ENCODE measurements around the gene FERD3L. TPM values are rescaled to one million over a fixed set of nuclear protein-coding genes. Genes with fewer than 3 reads are reported as not detected.
A peak's percentile ranks its signal among the peaks of the same experiment; 100 is the strongest.

The FERD3L gene
- total and polyA plus RNA-seq, 2 of the 8 experiments (the other 6 are each of a cell fraction or from before 2014, with no cell fraction given): not detected

DNA sequence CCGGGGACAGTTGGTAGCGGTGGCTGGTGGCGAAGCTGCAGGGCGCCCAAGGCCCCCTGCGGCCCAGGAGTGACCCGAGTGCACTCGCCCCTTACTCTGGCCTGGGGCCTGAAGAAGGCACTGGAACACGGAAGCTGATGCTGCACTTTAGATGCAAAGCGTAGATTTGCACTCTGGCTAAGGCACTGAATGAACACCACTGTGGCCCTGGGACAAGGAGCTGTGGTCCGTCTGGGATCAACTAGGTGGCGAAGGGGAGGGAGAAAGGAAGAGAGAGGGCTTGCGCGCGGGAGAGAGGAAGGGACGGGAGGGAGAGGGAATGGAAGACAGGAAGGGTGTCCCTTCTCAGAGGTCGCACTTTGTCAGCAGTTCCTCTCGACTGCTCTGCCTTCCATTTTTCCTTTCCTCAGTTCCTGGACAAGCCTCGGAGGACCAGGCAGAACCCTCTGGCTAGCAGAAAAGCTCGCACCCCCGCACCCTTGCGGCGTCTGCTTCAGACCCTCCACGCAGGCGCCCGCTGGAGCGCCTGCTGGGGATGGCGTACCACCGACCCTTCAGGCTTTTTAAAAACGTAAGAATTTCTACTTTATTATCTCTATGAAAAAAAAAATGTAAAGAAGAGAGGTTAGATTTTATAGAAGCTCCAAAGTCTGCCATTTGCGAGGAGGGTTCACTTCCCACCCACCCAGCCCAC is 1.2 kb downstream of the FERD3L start:
- Histone ChIP-seq H3K18ac (ENCODE audit: extremely low read depth, low read length) (peak overlapping the region; percentile 63; the same call in 1 of the 2 replicates), H2BK120ac (replicated peaks; ENCODE audit: low read depth, low read length) (no peak overlapping the region), H3K4me2 (ENCODE audit: insufficient read depth in 1 of 2, low read depth in 2 of 2, low read length in 2 of 2) (peak overlapping the region; percentile 95 to 99), H4K91ac (replicated peaks; ENCODE audit: insufficient read length, low read length) (no peak overlapping the region), H3K23ac (ENCODE audit: insufficient read length) (no peak overlapping the region), H3K23me2 (ENCODE audit: low read depth, low read length) (peaks cover 8% of the 10 kb centered on the region), H2BK15ac (ENCODE audit: low read length) (peak overlapping the region; percentile 37; the same call in 1 of the 2 replicates), H3K4ac (replicated peaks; ENCODE audit: insufficient read length, low read depth, low read length) (no peak overlapping the region), H3K79me2 (ENCODE audit: control insufficient read depth in 1 of 2, insufficient read depth in 2 of 2, low read length in 2 of 2) (no peaks in the 10 kb centered on the region), H3K4me3 (ENCODE audit: extremely low read depth in 1 of 4, insufficient read depth in 2 of 4, low read depth in 3 of 4, low read length in 4 of 4) (peak overlapping the region; percentile 51 to 72 (median 56)), H4K5ac (ENCODE audit: insufficient read length, low read depth, low read length) (no peak overlapping the region), H2AK5ac (ENCODE audit: low read depth, low read length) (no peak overlapping the region), H3K4me1 (replicated peaks in 1 of 4; ENCODE audit: control insufficient read depth in 3 of 4, insufficient read depth in 4 of 4, low read length in 3 of 4) (peaks cover 0 to 17% (median 9%) of the 10 kb centered on the region in 4 experiments; a peak in 5 of 7 replicates), H3K27ac (ENCODE audit: low read depth, low read length) (no peak overlapping the region), H3K79me1 (ENCODE audit: low read depth, low read length) (no peaks in the 10 kb centered on the region), H2BK20ac (ENCODE audit: low read length) (no peak overlapping the region), H3K9me3 (ENCODE audit: insufficient read depth in 2 of 2, low read depth in 1 of 2, low read length in 1 of 2) (no peaks in the 10 kb centered on the region), H3K27me3 (replicated peaks in 1 of 4; ENCODE audit: control insufficient read depth in 3 of 4, extremely low read depth in 1 of 4, insufficient read depth in 3 of 4, low read length in 3 of 4) (peaks cover 27 to 50% (median 42%) of the 10 kb centered on the region in 4 experiments), H3K56ac (replicated peaks; ENCODE audit: insufficient read length, low read depth, low read length) (no peak overlapping the region), H4K20me1 (replicated peaks in 1 of 2; ENCODE audit: control insufficient read depth in 1 of 2, insufficient read depth in 2 of 2, low read length in 2 of 2) (peaks cover 0 to 2% of the 10 kb centered on the region in 2 experiments), H4K8ac (ENCODE audit: extremely low read depth, insufficient read depth, low read length) (no peak overlapping the region), H2AFZ (ENCODE audit: low read length) (0 out of 2 replicates have a peak overlapping the region, but pooled peaks have one; percentile 42), H3K14ac (ENCODE audit: insufficient read length) (no peak overlapping the region), H2BK5ac (ENCODE audit: low read depth, low read length) (no peak overlapping the region), H2BK12ac (ENCODE audit: low read depth, low read length) (no peak overlapping the region; the same call in 1 of the 2 replicates), H3K36me3 (ENCODE audit: control insufficient read depth in 2 of 4, insufficient read depth in 4 of 4, low read length in 3 of 4) (no peaks in the 10 kb centered on the region), H3K9ac (replicated peaks in 1 of 4; ENCODE audit: extremely low read depth in 1 of 4, low read depth in 3 of 4, low read length in 3 of 4) (no peak overlapping the region)
- 0% methylated on average over 27 of the region's 30 CpGs; no CpG with 5 or more reads in 1 of the 2 experiments for WGBS, 2 experiments (ENCODE audit: extremely low coverage in 1 of 2, insufficient coverage in 1 of 2, insufficient read length in 1 of 2, insufficient replicate concordance in 2 of 2, low coverage in 1 of 2, low lambda C conversion rate in 2 of 2, missing lambda C conversion rate in 1 of 2)
- no peak for FAIRE-seq
- DNase-seq (ENCODE audit: low read depth in 1 of 2, low spot score in 2 of 2): peak in 1 of 2 experiments; percentile 69
- POLR2A ChIA-PET (ENCODE audit: partially characterized antibody): interaction anchor here (1.0 kb wide), 1 partner anchor 25 kb away, joined by 5 read pairs; no protein-coding TSS in a partner anchor
- CTCF ChIA-PET (ENCODE audit: partially characterized antibody): interaction anchor here (0.6 to 3.0 kb wide), 10 partner anchors 22 to 820 kb away, joined by 3 to 25 read pairs (median 3); no protein-coding TSS in a partner anchor
- TF ChIP-seq RNF2 (IDR thresholded peaks at IDR 0.05; ENCODE audit: borderline replicate concordance, low read depth, low read length, missing control alignments, poor library complexity, severe bottlenecking): peak; percentile 90
- 0 out of 2 replicates have a peak, but pooled peaks have one; percentile 5 for TF ChIP-seq SP1 (IDR thresholded peaks at IDR 0.05; ENCODE audit: low read depth, low read length)
- TF ChIP-seq POLR2AphosphoS5 (IDR thresholded peaks at IDR 0.05; ENCODE audit: low read depth, low read length): no peak
- TF ChIP-seq, protein P1, sequence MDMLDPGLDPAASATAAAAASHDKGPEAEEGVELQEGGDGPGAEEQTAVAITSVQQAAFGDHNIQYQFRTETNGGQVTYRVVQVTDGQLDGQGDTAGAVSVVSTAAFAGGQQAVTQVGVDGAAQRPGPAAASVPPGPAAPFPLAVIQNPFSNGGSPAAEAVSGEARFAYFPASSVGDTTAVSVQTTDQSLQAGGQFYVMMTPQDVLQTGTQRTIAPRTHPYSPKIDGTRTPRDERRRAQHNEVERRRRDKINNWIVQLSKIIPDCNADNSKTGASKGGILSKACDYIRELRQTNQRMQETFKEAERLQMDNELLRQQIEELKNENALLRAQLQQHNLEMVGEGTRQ (IDR thresholded peaks at IDR 0.05; ENCODE audit: low read length): no peak
- no peak for TF ChIP-seq CHD2 (IDR thresholded peaks at IDR 0.05; ENCODE audit: low read length)
- peak; percentile 78 for TF ChIP-seq KDM4A (IDR thresholded peaks at IDR 0.05; ENCODE audit: low read depth, low read length, severe bottlenecking)
- TF ChIP-seq TAF7 (optimal IDR thresholded peaks at IDR 0.05; ENCODE audit: borderline replicate concordance, low read depth, low read length): no peak
- TF ChIP-seq EZH2 (IDR thresholded peaks at IDR 0.05; ENCODE audit: low read depth, low read length, severe bottlenecking): peak; percentile 39
- TF ChIP-seq CREB1 (IDR thresholded peaks at IDR 0.05): no peak
- no peak for TF ChIP-seq FOSL1 (IDR thresholded peaks at IDR 0.05; ENCODE audit: insufficient read depth, low read depth, low read length)

Data from H1 (cell line).